GM10248 (cell line): ENCODE results near the gene LRP5.

Experiments used
- CTCF ChIA-PET: fragments of 300-600 bp; sonication (Branson Sonifier 250); formaldehyde crosslinking; extraction: SDS; loops from one replicate; lab custom pipeline; 2021; ENCODE audit warnings: antibody characterized with exemption; lab: Yijun Ruan, JAX
- POLR2A ChIA-PET: fragments of 350-650 bp; sonication (Branson Sonifier 250); formaldehyde crosslinking; extraction: SDS; loops from one replicate; lab custom pipeline; 2020; ENCODE audit warnings: antibody characterized with exemption; lab: Yijun Ruan, JAX
- DNase-seq: peaks from one replicate; pipeline ENCODE4 v3.0.0; 2012; ENCODE audit errors: extremely low spot score
- CTCF ChIP-seq: IDR thresholded peaks from 2 replicates; pipeline ENCODE4 v1.5.1; 2012; ENCODE audit warnings: mild to moderate bottlenecking, low read depth; ENCODE audit errors: extremely low read depth, missing control alignments, control extremely low read depth

LRP5 gene

GRCh38 chr11:68335683-68336082 lies 23.3 kb downstream of the LRP5 start:
- DNase-seq = no peak
- ChIA-PET POLR2A (no interaction called here), CTCF (interaction anchor here (1.2 to 1.3 kb wide), 2 partner anchors 9 to 78 kb away, joined by 3 to 6 read pairs; no protein-coding TSS in a partner anchor)
- TF ChIP-seq CTCF = no peak

- TF ChIP-seq CTCF = no peak
- ChIA-PET POLR2A (no interaction called here), CTCF (interaction anchor here (1.2 to 1.3 kb wide), 3 partner anchors 10 to 114 kb away, joined by 3 to 6 read pairs (median 4); no protein-coding TSS in a partner anchor)
- no peak for DNase-seq
Observed at GRCh38 chr11:68336716-68337115, 24.3 kb downstream of the LRP5 start.

GRCh38 chr11:68337399-68337835 lies 25.0 kb downstream of the LRP5 start:
- ChIA-PET CTCF (interaction anchor here (1.2 to 1.3 kb wide), 2 partner anchors 47 to 113 kb away, joined by 3 to 4 read pairs; no protein-coding TSS in a partner anchor), POLR2A (no interaction called here)
- no peak for TF ChIP-seq CTCF
- no peak for DNase-seq

GRCh38 chr11:68338051-68338780 lies 25.8 kb downstream of the LRP5 start:
- CTCF ChIA-PET = interaction anchor here (1.2 kb wide), 1 partner anchor 47 kb away, joined by 3 read pairs; no protein-coding TSS in a partner anchor
- DNase-seq = no peak
- no peak for TF ChIP-seq CTCF
- POLR2A ChIA-PET = no interaction called here

GRCh38 chr11:68340003-68340767 lies 27.8 kb downstream of the LRP5 start:
- ChIA-PET POLR2A (no interaction called here), CTCF (interaction anchor here (1.4 kb wide), 1 partner anchor 15 kb away, joined by 3 read pairs; no protein-coding TSS in a partner anchor)
- no peak for DNase-seq
- TF ChIP-seq CTCF = no peak

GRCh38 chr11:68340784-68341556 lies 28.6 kb downstream of the LRP5 start:
- no peak for DNase-seq
- ChIA-PET CTCF (no interaction called here), POLR2A (no interaction called here)
- TF ChIP-seq CTCF = no peak
